ENCODE measurements around the gene CSKMT.
"Not testable (repeated sequence)": the region's sequence is repeated elsewhere in the genome, so short reads cannot be mapped to it uniquely, and the experiment has no call there.

Gene CSKMT

DNA sequence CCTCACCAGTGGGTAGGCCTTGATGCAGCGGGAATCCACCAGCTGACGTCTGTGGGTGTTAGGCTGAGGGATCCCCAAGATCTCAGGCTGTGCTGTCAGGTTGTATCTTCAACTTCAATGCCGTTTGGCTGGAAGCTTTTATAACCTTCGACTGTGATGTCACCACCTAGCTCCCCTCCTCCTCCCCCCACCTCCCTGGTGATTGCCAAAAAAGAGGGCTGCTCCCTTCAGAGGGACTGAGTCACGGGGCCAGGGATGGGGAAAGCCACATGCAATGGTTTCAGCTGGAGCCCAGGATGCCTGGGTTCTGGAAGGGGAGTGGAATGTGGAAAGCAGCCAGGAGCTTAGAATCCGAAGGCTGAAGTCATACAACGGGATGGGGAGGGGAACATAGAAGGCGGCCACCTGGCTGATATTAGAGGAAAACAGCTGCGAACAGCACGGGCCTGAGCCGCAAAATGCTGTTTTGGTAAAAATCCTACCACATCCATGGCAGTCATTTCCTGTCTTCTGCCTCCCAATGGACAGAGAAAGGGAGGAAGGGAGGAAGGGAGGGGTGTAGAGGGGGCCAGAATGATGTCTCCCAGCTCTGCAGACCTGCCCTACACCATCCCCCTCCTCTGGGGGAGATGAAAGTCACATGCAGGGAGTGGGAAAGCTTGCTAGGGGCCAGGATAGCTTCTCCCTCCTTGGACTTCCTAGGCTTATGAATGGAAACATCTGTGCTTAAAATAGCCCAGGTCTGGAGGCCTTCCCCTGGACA is 24.5 kb downstream of the CSKMT start, which contains the start of gene LRRN4CL:
Gene LRRN4CL, minus strand, starts transcription at position 110 of the 763 bp plus-strand sequence. CDS start 1,022 bp downstream, outside the sequence.
- DNase-seq (ENCODE audit: low read depth): no peak

DNA sequence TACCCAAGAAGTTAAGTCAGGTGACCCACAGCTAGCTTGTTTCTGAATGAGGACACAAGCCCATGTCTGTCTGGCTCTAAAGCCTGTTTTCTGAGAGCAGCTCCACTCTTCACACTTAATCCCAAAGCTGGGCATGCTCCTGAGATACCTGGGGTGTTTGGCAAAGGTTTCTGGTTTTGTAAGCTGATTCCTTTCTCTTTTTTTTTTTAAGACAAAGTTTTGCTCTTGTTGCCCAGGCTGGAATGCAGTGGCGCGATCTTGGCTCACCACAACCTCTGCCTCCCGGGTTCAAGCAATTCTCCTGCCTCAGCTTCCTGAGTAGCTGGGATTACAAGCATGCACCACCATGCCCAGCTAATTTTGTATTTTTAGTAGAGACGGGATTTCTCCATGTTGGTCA is 28.5 kb downstream of the CSKMT start:
- not testable (repeated sequence) for DNase-seq (ENCODE audit: low read depth)

DNA sequence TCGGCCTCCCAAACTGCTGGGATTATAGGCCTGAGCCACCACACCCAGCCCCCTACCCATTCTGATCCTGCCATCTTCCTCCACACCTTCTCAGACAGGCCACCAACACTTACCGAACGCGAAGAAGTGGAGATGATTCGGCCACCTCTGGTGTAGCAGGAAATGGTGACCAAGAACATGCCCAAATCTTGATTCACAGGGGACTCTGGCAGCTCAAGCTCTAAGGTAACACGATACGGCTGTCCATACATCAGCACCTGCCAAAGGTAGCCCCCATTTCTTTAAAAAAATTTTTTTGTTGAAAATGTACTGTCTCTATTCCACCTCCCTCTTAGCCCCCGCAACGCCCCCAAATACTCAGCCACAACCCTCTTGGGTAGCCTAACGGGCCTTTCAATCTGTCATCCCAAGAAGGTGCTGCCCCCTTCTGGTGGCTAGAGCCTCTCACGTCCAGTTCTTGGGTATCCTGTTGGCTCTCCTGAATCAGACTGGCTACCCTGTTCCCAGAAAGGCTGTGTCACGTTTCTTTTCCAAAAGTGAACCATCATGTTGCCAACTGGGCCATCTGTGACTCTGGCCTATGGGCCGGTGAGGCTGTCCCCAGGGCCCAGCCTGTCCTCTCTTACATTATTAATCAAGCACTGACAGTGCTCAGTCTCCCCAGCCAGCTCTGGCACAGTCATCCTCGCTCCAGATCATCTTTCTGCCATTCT is 29.5 kb downstream of the CSKMT start:
- peak; percentile 53 for DNase-seq (ENCODE audit: low read depth)

DNA sequence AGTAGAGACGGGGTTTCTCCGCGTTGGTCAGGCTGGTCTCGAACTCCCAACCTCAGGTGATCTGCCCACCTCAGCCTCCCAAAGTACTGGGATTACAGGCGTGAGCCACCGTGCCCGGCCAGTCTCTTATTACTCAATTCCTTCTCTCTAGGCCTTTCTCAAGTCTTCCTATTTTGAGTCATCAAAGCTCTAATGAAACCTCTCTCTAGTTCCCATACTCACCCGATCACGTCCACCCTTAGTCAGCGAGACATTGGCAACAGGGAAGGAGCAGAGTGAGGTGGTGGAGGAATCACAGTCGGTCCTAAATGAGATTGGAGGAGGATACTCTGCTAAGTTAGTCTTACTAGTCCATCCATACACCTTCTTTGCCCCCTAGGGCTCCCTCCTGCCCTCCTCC is 37.1 kb downstream of the CSKMT start:
- no peak for DNase-seq (ENCODE audit: low read depth)

DNA sequence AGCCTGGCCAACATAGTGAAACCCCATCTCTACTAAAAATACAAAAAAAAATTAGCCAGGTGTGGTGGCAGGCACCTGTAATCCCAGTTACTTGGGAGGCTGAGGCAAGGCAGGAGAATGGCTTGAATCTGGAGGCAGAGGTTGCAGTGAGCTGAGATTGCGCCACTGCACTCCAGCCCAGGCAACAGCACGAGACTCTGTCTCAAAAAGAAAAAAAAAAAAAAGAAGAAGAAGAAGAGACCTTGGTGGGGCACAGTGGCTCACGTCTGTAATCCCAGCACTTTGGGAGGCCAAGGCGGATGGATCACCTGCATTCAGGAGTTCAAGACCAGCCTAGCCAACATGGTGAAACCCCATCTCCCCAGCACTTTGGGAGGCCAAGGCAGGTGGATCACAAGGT is 38.8 kb downstream of the CSKMT start:
- DNase-seq (ENCODE audit: low read depth): not testable (repeated sequence)

DNA sequence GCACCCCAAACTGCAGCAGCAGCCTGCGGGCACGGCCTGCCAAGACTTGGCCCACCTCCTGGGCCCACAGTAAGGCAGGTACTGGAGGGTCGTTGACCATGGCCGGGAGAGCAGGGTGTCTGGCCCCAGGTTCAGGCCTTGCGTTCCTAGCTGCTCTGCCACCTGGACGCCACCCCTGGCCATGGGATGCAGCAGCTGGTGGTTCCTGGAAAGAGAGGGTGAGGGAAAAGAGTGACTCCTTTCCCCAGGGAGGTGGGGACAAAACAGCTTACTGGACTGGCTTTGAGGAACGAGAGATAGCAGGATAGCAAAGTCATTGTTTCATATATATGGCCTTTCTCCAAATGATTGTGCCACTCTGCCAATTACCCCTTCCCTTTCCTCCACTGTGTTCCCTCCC is 40.3 kb downstream of the CSKMT start:
- no peak for DNase-seq (ENCODE audit: low read depth)

DNA sequence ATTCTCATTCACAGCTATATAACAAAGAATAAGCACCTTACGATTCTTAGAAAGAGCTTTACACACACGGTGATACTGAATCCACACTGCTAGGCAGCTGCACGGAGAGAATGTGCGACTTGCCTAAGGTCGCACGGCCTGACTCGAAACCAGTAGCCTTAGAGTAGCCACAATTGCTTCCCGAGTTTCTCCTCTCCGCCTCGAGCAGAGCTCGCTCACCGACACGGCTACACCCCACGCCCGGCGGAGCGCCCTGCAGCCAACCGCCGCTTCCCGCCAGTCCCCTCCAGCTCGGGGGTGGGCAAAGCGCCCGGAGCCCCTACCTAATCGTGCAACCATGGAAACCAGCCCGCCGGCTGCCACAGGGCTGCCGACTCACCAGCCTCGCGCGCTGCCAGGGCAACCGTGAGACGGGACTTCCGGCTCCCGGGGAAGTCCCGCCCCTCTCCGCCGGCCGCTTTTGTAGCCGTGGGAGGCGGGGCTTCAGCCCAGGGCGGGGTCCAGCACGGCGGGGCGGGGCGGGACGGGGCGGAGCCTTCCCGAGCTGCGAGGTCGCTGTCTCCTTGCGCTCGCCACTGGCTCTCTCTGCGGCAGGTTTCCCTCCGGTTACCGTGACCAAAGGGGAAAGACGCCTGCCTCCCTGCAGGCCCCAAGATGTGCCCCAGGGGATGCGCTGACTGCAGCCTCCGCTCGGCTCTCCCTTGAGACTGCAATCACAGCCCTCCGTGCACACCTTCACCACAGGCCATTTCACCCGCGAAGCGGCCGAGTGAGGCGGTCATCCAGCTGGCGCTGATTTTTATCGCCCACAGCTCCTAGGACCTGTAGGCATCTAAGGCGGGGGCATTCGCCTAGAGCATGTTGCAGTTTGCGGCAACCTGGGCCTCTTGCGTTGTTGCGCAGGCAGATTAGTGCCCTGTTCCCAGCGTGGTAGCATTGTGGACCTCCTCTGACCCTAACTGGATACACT is 41.1 kb downstream of the CSKMT start:
- peak; percentile 89 for DNase-seq (ENCODE audit: low read depth)

DNA sequence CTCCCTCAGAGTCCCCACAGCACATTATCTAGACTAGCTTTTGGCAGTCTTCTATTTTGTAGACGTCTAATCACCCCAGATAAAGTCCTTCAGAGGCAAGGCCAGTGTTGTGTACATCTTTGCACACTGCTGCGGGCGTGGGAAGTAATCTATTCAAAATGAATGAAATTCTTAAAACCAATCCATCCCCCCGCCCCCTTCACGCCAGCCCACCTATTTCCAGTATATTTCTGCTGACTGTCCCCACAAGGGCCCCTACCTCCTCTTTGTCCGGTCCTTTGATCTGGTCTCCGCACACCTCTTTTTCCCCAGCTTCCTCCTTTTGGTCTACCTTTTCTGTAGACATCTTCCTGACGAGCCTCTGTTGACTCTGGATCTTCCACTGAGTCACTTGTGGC is 41.7 kb downstream of the CSKMT start:
- no peak for DNase-seq (ENCODE audit: low read depth)

DNA sequence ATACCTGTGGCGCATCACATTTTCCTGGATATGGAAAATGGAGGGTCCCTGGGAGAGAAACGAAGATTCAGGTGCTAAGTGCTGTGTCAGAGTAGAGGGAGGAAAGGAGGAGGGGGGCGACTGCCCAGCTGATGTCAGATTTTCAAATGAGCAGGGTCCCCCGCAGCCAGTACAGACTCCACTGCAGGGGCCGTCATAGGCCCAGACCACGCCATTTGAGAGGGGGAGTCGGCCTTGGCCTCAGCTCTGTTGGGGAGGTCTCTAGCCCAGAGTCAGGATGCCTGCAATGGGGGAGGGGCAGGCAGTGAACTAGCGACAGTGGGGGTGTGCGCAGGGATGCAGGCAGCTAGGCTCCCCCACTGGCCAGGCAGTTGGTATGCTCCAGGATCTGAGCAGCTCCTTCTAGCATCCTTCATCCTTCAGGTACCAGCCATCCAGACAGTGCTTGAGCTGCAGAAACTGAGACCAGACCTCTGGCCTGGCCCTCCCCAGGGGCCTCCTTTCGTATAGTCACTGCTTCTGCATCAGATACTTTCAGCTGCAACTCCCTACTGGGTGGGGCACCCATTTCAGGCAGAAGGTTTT is 42.3 kb downstream of the CSKMT start, which contains the start of the genes BSCL2 and GNG3:
Gene BSCL2, minus strand, starts transcription at position 148 of the 585 bp plus-strand sequence. CDS start 229 bp downstream, outside the sequence.
Gene GNG3, plus strand, starts transcription at position 400 of the 585 bp plus-strand sequence. CDS start 620 bp downstream, outside the sequence.
- DNase-seq (ENCODE audit: low read depth): no peak

DNA sequence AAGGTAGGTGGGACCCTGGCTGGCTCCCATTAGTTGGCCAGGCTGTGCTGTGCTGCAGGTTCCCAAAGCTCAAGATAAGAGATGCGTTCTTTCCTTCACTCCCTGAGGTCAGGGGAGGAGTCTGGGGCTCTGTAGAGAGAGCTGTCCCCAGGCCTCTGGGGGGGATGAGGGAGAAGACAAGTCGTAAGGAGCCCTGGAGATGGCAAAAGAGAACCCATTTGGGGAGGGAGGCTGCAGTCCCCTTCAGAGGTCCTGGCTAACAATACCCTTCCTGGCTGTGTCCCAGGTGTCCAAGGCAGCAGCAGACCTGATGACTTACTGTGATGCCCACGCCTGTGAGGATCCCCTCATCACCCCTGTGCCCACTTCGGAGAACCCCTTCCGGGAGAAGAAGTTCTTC is 43.3 kb downstream of the CSKMT start:
- no peak for DNase-seq (ENCODE audit: low read depth)

DNA sequence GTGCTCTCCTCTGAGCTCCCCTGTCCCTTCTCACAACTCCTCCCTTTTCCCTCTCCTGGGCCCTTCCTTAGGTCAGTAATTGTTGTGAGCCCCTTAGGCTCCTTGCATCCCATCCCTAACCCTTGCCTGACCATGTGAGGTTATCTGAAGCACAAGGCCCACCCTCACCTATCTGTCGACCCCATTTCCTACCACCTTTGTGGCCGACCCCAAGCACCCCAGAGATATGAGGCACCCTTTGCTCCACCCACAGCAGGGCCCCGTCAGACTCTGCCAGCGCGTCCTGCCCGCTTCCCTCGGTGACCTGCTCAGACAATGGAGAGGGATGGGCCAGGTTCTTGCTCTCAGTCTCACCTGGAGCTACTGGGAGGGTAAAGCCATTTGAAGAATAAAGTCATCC is 43.7 kb downstream of the CSKMT start:
- peak; percentile 14 for DNase-seq (ENCODE audit: low read depth)

DNA sequence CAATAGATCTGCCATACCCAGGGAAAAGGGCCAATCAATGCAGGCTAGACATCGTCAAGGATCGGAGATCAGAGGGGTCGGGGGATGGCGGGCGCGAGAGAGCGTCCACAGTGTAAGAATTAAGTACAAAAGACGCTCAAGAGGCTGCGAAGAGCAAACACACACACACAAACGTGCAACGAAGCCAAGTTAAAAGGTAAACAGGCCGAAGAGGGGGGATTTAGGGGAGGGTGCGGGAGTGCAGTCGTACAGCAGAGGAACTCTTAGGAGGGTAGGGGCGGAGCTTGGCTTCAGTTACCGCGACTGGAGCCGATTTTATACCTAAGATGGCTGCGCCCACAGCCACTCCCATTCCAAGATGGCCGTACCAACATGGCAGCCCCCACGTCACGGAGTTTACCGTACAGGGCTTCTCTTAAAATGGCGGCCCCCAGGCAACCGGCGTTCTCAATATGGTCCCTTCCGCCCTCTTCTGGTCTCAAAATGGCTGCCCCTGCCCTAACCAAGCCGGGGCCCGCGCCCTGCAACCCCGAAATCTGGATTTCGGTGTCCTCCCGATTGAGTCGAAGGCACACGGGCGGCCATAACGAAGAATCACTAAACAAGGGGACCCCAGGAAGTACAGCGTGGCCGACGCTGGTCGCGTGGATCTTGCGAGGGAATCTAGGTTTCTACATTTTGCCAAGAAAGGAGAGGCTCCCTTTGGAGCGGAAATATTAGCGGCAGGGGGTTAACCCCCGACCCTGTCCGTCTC is 44.3 kb downstream of the CSKMT start:
- DNase-seq (ENCODE audit: low read depth): peak; percentile 88

DNA sequence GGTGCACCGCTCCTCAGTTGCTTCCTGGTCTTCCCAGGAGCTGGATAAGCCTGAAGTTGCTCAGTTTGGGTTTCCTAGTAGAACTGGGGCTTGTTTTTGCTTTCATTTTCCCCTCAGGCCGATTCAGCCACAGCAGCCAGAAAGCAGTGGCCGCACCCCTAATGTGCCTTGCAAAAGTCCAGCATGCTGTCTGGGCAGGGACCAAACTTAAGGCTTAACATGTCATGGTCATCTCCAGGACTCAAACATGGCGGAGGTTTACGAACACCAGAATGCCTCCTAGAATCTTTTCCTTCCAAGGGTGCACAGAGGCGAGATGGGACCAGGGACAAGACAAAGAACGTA is 44.9 kb downstream of the CSKMT start:
- no peak for DNase-seq (ENCODE audit: low read depth)

DNA sequence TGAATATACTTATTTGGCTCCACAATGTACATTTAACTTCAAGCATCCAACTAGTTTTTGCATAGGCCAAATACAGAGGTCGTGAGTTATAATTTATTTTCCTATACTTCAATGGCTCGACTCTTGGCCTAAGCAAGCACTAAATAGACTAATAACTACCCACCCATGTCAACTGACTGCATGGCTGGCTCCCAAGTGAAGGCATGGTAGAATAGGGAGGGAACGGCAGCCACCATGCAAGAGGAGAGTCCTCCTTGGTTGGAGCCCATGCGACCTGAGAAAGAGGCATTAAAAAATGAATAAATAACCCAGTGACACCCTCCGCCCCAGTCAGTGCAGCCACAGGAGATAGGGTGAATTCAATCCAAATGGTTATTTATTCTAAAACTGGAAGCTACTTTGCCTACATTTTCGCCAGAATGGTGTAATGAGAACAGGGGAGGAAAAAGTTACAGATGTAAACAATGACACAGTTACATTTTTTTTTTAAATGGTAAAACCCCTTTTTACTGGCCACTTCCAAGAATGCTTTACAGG is 47.2 kb downstream of the CSKMT start:
- no peak for DNase-seq (ENCODE audit: low read depth)

DNA sequence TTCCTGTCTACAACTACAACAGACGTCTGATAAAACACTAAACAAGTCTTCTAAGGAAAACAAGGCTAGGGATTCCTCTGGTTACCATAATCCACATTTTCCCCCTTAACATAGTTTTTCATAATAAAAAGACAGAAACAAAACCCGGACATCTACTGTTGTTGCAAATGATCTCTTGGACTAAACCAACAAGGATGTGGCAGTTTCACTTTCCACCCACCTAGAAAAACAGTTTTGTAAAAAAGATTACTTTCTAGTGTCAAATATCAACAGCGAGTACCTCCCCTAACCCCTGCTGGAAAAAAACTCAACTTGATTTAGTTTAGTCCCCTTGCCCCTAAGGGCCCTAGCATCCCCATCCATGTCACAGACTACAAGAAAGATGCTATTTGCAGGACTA is 47.7 kb downstream of the CSKMT start:
- DNase-seq (ENCODE audit: low read depth): no peak

DNA sequence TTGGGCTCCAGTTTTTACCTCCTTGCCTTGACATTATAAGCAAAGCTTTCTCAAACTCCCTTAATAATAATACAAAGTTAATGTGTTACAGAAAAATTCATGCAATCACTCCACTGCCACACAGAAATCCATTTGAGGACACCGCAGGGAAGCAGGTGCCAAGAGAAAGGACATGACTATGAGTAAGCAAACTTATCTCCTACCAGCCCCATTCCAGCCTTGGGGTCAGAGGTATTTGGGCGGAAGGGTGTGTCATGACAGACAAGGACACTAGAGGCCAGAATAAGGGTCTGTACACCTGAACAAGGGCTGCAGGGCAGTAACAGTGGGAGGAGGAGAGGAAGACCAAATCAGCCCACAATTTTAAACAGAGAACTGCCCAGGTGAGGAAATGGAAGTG is 48.2 kb downstream of the CSKMT start:
- DNase-seq (ENCODE audit: low read depth): no peak

DNA sequence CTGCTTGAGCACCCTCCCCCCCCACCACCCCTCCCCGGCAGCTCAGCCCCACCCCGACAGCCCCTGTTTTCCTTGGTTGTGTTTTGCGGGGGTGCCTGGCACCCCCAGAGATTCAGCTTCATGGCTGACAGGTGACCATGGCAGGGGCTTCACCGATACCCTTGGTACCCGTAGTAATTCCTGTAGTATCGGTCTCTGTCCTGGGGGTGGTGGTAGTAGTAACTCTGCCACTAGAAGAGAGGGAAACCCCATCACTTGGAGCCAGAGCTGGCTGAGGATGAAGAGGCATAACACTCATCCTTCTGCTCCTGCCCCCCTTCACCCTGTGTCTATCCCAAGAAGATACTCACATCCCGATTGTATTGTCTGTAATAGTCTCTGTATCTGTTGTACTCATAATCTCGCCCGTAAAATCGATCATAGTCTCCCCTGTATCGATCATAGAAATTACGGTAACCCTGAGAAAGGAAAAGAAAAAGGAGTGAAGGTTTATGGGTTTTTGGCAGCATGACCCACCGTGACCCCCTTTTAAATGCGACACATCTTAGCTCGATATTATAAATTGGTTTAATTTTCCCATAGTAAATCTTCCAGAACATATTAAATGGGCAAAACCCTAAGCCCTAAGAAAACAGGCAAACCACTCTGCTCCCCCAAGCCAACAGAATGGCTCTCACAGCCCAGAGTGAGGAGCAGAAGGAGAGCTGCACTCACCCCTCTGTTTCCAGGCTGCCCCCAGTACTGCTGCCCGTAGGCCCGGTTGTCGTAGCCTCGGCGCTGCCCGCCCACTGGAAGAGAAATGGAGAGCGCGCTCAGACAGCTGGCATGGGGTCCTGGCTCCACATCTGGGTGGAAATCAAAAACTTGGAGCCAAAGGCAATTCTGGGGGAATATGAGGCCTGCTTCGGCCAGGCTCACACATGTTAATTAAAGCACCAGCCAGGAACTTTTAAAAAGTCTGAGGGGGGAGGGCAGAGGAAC is 50.3 kb downstream of the CSKMT start:
- DNase-seq (ENCODE audit: low read depth): no peak

DNA sequence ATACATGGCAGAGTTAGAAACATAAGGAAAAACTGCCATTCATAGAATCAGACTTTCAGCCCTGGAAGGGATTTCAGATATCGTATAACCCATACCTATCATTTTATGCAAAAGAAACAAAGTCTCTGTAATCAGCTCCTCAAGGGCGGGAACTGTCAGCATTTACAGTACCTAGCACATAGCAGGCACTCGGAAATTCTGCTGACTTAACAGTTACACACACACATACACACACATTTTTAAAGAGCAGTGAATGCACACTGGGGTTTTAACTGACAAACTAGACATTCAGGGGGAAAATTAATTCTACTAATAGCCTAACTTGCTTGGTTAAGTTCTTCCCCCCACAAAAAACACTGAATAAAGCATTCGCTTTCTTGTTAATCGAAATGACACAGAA is 51.1 kb downstream of the CSKMT start:
- no peak for DNase-seq (ENCODE audit: low read depth)

DNA sequence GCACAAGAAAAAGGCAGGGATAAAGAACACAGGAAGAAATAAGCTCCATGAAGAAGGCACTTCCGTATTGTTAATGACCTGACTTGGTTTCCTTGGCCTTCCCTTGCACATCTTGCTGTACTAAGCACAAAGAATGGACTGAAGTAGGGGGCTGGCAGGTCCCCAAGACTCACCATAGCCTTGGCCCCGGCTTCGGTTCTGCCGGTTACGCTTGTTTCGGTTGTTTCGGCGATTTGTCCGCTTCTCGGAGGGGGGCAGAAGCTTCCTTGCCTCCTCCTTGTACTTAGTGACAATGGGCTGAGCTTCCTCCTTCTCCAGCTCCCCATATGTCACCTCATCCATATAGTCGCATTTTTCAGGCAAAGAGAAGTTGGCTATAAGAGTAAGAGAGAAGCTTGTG is 51.7 kb downstream of the CSKMT start:
- no peak for DNase-seq (ENCODE audit: low read depth)

All from stimulated activated CD8-positive, alpha-beta memory T cell treated with anti-CD3 and anti-CD28 coated beads, Interleukin-7, amount 100 ng/mL, for 24 hours (primary cell).